Adrenal gland (tissue), 5 donors: ENCODE measurements around the gene BCAS2.

ENCODE experiments used
- CTCF ChIP-seq, 6 experiments: fragments of 450-650 bp in 4 of 6; fragments of 200-600 bp in 2 of 6; sonication (generic) in 1 of 6; IDR thresholded peaks; 1 replicate in 5 of 6; 2 replicates in 1 of 6; pipeline versions ENCODE4 v1.5.1 to v1.8.0; 2016 to 2021; ENCODE audit warnings: antibody characterized with exemption in 6 of 6, mild to moderate bottlenecking in 2 of 6, moderate library complexity in 1 of 6
- POLR2A ChIP-seq, 2 donors: fragments of 450-650 bp; IDR thresholded peaks; one replicate each; pipeline ENCODE4 v1.6.1; 2017; ENCODE audit warnings: antibody characterized with exemption in 2 of 2, mild to moderate bottlenecking in 2 of 2, moderate library complexity in 1 of 2
- donor health status: DM: no; HTN: no; CAD: no.

GRCh38 chr1:114545796-114546195 is 35.6 kb downstream of the BCAS2 start:
- TF ChIP-seq CTCF (IDR thresholded peaks at IDR 0.05) = no peak
- no peak for TF ChIP-seq POLR2A (IDR thresholded peaks at IDR 0.05)
